Right ventricle myocardium inferior (tissue), 1 donor: Measurements from ENCODE around the gene TWNK. TPM values are rescaled to one million over a fixed set of nuclear protein-coding genes. Genes with fewer than 3 reads are reported as not detected.

Source experiments
- ATAC-seq: fragments of 200-7000 bp; cut with Tn5 transposase; one replicate; pipeline ENCODE4 v1.9.1; 2020; ENCODE audit warnings: mild to moderate bottlenecking, moderate library complexity
- DNase-seq: peaks from one replicate; pipeline ENCODE4 v3.0.0; 2021; ENCODE audit errors: missing footprints
- intact Hi-C: fragments of 100-400 bp; cut with DNase I; formaldehyde crosslinking; loops from one replicate; pipeline ENCODE4 v1.11.0; 2022
- total RNA-seq: library from RNA; stranded (reverse); fragmentation: NEBNext Ultra II Directional; extraction: Animal tissue kit (Norgen Biotek cat#: 25700); gene quantifications from one replicate; pipeline ENCODE4 v1.2.1, GENCODE V29; 2021
- donor health status: DM: no; HTN: yes; CAD: no; lungs with severe emphysema.

The TWNK gene
- total RNA-seq, 1 donor from 2014 or later = 6.6 TPM

DNA sequence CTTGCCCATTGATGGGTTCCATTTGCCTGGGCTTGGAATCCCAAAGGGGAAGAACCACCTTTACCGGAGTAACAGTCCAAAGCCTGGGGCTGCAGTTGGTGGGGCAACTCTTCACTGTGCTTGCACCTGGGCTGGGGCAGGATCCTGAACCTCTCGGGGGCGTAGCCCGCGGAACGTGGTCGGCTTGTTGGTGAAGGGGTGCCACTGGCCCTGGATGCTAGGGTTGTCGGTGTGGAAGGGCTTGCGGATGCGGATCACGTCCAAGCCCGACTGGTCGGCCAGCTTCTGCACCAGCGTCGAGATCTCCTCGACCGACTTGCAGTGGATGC, 756 bp upstream of the TWNK start:
- no peak for ATAC-seq
- DNase-seq = no peak
- intact Hi-C loops = loop anchor here (5.0 kb wide), 1 partner anchor 46 kb away; the partner anchor contains the start of genes PDZD7 and SFXN3

DNA sequence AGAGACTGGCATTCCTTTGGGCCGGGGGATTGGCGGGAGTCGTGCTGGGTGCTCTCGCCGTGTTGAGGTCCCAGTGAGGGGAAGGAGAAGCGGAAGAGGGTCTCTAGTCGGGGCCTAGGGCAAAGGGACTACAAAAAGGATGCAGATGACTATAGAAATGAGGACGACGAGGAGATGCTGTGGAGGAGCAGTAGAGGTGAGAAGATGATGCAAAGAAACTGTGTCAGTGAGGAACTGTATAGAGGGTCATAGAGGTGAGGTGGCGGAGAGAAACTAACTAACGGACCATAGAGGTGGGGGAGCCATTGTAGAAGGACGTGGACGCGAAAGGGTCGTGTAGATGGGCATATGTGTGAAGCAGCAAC, 324 bp downstream of the TWNK start:
- DNase-seq (no peak), ATAC-seq (no peak)
- intact Hi-C loops = loop anchor here (5.0 kb wide), 1 partner anchor 45 kb away; the partner anchor contains the start of genes PDZD7 and SFXN3

DNA sequence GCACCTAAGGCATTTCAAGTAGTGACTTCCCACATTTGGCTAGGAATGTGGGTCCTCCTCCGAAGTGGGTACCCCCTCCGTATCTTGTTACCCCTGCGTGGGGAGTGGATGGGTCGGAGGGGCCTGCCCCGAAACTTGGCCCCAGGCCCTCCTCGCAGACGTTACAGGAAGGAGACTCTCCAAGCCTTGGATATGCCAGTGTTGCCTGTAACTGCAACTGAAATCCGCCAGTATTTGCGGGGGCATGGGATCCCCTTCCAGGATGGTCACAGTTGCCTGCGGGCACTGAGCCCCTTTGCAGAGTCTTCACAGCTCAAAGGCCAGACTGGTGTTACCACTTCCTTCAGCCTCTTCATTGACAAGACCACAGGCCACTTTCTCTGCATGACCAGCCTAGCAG, 823 bp downstream of the TWNK start:
- ATAC-seq = no peak
- DNase-seq = no peak
- intact Hi-C loops = loop anchor here (5.0 kb wide), 1 partner anchor 44 kb away; the partner anchor contains the start of genes PDZD7 and SFXN3

DNA sequence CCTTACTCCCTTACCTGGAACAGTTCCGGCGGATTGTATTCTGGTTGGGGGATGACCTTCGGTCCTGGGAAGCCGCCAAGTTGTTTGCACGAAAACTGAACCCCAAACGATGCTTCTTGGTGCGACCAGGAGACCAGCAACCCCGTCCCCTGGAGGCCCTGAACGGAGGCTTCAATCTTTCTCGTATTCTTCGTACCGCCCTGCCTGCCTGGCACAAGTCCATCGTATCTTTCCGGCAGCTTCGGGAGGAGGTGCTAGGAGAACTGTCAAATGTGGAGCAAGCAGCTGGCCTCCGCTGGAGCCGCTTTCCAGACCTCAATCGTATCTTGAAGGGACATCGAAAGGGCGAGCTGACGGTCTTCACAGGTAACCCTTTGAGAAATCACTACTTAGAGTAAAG, 1.7 kb downstream of the TWNK start:
- no peak for DNase-seq
- ATAC-seq = no peak
- intact Hi-C loops = loop anchor here (5.0 kb wide), 1 partner anchor 43 kb away; the partner anchor contains the start of genes PDZD7 and SFXN3

GRCh38 chr10:100993986-100994708, 6.8 kb downstream of the TWNK start:
- intact Hi-C loops = loop anchor here (1.0 to 2.0 kb wide), 2 partner anchors 20 to 75 kb away; no protein-coding TSS in a partner anchor
- DNase-seq (no peak), ATAC-seq (no peak)

GRCh38 chr10:100995181-100995580, 7.8 kb downstream of the TWNK start:
- DNase-seq (no peak), ATAC-seq (no peak)
- intact Hi-C loops = loop anchor here (2.0 kb wide), 1 partner anchor 74 kb away; no protein-coding TSS in a partner anchor

- DNase-seq (no peak), ATAC-seq (no peak)
- intact Hi-C loops = no loop called here
These were observed 9.5 kb downstream of the TWNK start for GRCh38 chr10:100996678-100997359.

GRCh38 chr10:100997360-100998182, 10.2 kb downstream of the TWNK start:
- intact Hi-C loops = no loop called here
- peak; percentile 89 for DNase-seq
- ATAC-seq = peak; percentile 47

DNA sequence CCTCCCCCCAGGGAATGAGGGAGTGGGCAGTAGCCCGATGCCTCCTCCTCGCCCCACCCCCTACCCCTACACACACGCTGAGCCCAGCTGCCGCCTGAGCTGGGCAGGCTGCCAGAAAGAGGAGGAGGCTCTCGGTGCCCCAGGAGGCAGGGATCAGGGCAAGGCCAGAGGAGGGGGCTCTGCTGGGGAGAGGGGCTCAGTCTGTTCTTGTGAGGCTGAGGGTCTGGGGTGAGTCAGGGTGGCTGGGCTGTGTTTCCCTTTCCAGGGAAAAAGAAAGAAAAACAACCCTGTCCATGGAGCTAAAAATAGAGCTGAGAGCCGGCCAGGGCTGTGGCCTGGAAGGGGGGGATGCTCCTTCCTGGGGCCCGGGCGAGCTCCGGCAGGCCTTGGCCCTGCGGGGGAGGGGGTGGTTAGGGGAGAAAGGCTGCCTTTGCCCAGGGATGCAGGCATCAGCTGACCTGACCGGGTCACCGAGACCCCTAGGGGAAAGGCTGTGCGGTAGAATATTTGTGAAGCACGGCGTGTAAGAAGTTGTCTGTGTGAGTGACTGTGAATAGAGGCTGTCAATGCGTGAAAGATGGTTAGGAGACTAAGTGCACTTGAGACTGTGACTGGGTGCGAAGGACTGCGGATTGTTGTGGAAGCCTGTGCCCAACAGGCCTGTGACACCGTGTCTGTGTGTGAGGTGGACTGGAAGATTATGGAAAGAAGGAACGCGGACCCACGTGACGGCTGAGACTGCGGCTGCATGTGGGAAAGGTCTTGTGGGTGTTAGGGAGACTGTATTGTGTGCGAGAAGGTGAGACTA, 11.0 kb downstream of the TWNK start:
- DNase-seq (peak; percentile 89), ATAC-seq (peak; percentile 55)
- intact Hi-C loops = no loop called here

GRCh38 chr10:100998991-100999741, 11.8 kb downstream of the TWNK start:
- peak; percentile 78 for ATAC-seq
- peak; percentile 93 for DNase-seq
- intact Hi-C loops = loop anchor here (1.0 kb wide), 1 partner anchor 13 kb away; no protein-coding TSS in a partner anchor

DNA sequence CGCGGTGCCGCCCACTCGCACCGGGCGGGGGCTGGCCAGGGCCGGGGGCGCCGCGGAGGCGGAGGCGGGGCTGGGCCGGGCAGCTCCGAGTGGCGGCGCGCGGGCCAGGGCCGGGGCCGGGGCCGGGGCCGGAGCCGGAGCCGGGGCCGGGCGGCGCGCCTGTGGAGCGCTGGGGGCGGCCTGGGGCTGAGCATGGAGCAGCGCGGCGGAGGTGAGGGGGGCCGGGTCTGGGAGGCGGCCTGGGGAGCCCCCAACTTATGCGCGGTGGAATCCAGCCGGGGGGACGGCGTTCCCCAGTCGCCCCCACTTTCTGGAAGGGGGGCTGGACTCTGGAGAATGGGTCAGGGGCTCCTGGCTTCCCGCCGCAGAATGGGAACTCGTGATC, 12.4 kb downstream of the TWNK start, which contains the start of gene LZTS2:
TSS of gene LZTS2 (plus strand) at position 67 of the 385 bp plus-strand sequence. CDS start 2,731 bp downstream, outside the sequence.
- ATAC-seq (no peak), DNase-seq (no peak)
- intact Hi-C loops = loop anchor here (1.0 kb wide), 1 partner anchor 13 kb away; no protein-coding TSS in a partner anchor

DNA sequence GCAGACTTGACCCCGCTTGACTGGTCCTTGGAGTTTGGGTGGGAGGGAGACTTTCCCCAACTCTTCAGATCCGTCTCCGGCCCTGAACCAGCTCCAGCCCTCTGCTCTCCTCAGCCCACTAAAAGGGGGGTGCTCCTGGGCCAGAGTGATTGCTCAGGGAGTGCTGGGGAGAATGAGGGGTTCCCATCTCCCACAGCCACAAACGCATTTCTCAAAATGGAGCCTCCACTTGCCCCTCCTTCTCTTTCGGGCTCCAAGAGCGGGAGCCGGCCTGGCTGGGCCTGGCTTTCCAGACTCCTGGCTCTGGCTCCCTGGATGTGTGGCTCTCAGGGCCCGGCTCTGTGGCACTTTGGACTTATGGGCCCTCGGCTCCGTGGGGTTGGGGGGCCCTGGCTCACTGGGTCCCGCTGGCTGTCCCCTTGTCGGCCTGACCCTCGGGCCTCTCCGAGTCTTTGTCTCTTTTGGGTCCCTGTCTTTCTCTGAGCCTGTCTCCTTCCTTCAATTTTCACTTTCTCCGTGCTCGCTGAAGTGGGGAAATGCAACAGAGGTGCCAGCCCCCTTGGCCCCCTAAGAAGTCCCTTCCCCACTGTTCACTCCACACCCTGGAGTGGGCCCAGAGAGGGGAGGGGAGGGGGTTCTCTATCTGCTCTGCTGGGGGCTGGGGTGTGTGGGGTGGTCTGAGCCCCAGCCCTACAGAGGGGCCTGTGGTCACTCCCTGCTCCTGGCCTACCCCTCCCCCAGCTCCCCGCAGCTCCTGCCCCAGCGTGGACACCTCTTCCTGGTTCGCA, 13.0 kb downstream of the TWNK start:
- DNase-seq (no peak), ATAC-seq (no peak)
- intact Hi-C loops = no loop called here

DNA sequence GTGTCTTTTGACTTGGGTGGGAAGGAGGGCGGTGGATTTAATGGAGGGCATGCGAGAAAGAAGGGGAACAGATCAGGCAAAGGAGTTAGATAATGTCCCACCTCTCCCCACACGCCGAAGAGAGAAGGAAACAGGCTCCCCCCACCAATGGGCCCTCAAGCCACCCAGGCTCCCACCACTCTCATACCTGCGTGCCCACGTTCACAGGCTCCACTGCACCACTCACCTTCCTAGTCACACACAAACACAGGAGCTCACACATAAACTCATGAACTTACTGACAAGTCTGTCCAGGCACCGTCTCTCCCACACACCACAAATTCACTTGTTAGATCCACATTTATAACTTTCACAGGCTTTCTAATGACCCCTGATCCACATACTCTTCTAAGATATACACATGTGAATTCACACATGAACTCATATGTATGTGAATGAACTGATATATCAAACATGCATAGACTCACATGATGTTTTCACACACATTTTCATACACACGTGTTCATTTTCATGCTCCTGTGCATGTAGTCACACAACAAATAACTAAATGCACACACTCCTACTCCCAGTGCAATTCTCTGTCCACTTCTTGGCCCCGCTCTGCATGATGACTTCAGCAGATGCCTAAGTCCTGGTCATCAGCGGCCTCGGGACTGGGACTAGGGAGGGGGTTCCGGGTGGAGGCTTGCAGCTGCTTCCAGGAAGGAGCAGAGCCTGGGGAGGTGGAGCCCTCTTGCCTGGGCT, 13.7 kb downstream of the TWNK start:
- DNase-seq (peak; percentile 91), ATAC-seq (peak; percentile 52)
- intact Hi-C loops = no loop called here

DNA sequence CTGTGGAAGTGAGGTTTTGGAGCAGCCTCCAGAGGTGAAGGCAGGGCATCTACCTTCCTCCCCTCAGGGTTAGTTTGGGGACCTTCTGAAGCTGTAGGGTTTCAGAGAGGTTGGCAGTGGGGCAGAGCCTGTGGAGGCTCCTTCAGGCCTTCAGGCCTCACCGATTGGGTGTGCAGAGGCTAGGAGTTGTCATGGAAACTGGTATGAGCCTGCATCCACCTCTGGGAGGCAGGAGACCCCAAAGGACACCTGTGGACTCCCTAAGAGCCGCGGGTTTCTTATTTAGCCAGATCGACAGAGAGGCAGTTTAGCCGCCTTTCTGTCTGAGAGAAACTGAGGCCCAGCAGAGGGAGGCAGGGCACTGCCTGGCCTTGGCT, 14.3 kb downstream of the TWNK start:
- intact Hi-C loops = no loop called here
- ATAC-seq (no peak), DNase-seq (no peak)

GRCh38 chr10:101002456-101002855, 15.1 kb downstream of the TWNK start:
- ATAC-seq (no peak), DNase-seq (no peak)
- intact Hi-C loops = no loop called here

DNA sequence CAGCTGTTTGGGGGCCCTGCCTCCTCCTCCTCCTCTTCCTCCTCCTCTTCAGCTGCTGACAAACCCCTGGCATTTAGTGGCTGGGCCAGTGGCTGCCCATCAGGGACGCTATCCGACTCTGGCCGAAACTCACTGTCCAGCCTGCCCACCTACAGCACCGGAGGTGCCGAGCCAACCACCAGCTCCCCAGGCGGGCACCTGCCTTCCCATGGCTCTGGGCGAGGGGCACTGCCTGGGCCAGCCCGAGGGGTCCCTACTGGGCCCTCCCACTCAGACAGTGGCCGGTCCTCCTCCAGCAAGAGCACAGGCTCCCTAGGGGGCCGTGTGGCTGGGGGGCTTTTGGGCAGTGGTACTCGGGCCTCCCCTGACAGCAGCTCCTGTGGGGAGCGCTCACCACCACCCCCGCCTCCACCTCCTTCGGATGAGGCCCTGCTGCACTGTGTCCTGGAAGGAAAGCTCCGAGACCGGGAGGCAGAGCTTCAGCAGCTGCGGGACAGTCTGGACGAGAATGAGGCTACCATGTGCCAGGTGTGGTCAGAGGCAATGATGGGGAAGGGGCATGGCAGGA, 16.4 kb downstream of the TWNK start:
- ATAC-seq (no peak), DNase-seq (no peak)
- intact Hi-C loops = no loop called here
